ENCODE results near the gene EHBP1. TPM values are rescaled to one million over a fixed set of nuclear protein-coding genes. Genes with fewer than 3 reads are reported as not detected.

The EHBP1 gene
- polyA plus RNA-seq, 1 of the 3 experiments (the other 2 are of a cell fraction), result 62.7 TPM

- ChIA-PET CTCF (interaction anchor here (1.4 kb wide), 1 partner anchor 43 kb away, joined by 4 read pairs; no protein-coding TSS in a partner anchor), POLR2A (no interaction called here)
- Histone ChIP-seq H3K27me3 (ENCODE audit: insufficient read depth) (no peaks in the 10 kb centered on the region), H3K27ac (ENCODE audit: low read depth in 2 of 2, low read length in 1 of 2) (no peak overlapping the region), H3F3A (replicated peaks; ENCODE audit: insufficient read depth) (peaks cover 7% of the 10 kb centered on the region), H3K4me3 (ENCODE audit: low read depth in 2 of 2, low read length in 1 of 2) (no peak overlapping the region), H3K79me2 (ENCODE audit: insufficient read depth) (peaks cover 90% of the 10 kb centered on the region), H3K9ac (no peak overlapping the region), H3K4me2 (no peak overlapping the region), H3K4me1 (ENCODE audit: control insufficient read depth in 1 of 2, insufficient read depth in 2 of 2, low read depth in 1 of 2, low read length in 1 of 2) (peaks cover 3 to 4% of the 10 kb centered on the region in 2 experiments; a peak in 2 of 4 replicates), H3K36me3 (replicated peaks in 1 of 2; ENCODE audit: control insufficient read depth in 1 of 2, insufficient read depth in 2 of 2, low read length in 1 of 2) (peaks cover 0 to 10% of the 10 kb centered on the region in 2 experiments), H4K20me1 (ENCODE audit: insufficient read depth) (peaks cover 4% of the 10 kb centered on the region; the same call in 1 of the 2 replicates), H3K9me3 (no peaks in the 10 kb centered on the region), H2AFZ (ENCODE audit: low read depth) (no peak overlapping the region), H3K9me2 (no peaks in the 10 kb centered on the region)
- no peak for TF ChIP-seq NFIC (IDR thresholded peaks at IDR 0.05; ENCODE audit: borderline replicate concordance)
- TF ChIP-seq USF2 (IDR thresholded peaks at IDR 0.05; ENCODE audit: borderline replicate concordance, low read depth, low read length), result no peak
- no peak for TF ChIP-seq GATA2 (CRISPR knock-in tag; IDR thresholded peaks at IDR 0.05)
- TF ChIP-seq IRF3 (IDR thresholded peaks at IDR 0.05; ENCODE audit: low read depth, low read length), result no peak
- no peak for TF ChIP-seq ZBTB33 (IDR thresholded peaks at IDR 0.05; ENCODE audit: borderline replicate concordance, low read depth)
- no peak for TF ChIP-seq RFX5 (IDR thresholded peaks at IDR 0.05; ENCODE audit: low read length)
- no peak for TF ChIP-seq USF1 (IDR thresholded peaks at IDR 0.05; ENCODE audit: borderline replicate concordance, low read depth)
- TF ChIP-seq CHD2 (IDR thresholded peaks at IDR 0.05; ENCODE audit: low read length, partially characterized antibody), result no peak
- TF ChIP-seq RCOR1 (IDR thresholded peaks at IDR 0.05; ENCODE audit: low read length), result no peak
- TF ChIP-seq MXI1 (IDR thresholded peaks at IDR 0.05; ENCODE audit: low read depth, low read length), result no peak
- no peak for DNase-seq
- WGBS (ENCODE audit: low lambda C conversion rate), result 96% methylated on average over 3 of the region's 3 CpGs
Observed at GRCh38 chr2:62744603-62745002, 39.1 kb downstream of the EHBP1 start.

- H3K9ac ChIP-seq, result no peak overlapping the region
- H3K4me2 ChIP-seq, result no peak overlapping the region
- no peak overlapping the region for H3K27ac ChIP-seq (ENCODE audit: low read depth in 2 of 2, low read length in 1 of 2)
- WGBS (ENCODE audit: low lambda C conversion rate), result 88% methylated on average over 5 of the region's 5 CpGs
- H4K20me1 ChIP-seq (ENCODE audit: insufficient read depth), result peaks cover 4% of the 10 kb centered on the region; the same call in 1 of the 2 replicates
- POLR2A ChIA-PET, result no interaction called here
- TF ChIP-seq POLR2AphosphoS5 (IDR thresholded peaks at IDR 0.05; ENCODE audit: low read depth, low read length) (no peak), EZH2phosphoT487 (IDR thresholded peaks at IDR 0.05; ENCODE audit: borderline replicate concordance, low read depth) (no peak), YY1 (IDR thresholded peaks at IDR 0.05; ENCODE audit: low read depth) (no peak), RCOR1 (IDR thresholded peaks at IDR 0.05; ENCODE audit: low read length) (no peak), FOXM1 (IDR thresholded peaks at IDR 0.05; ENCODE audit: low read depth) (no peak), CHD2 (IDR thresholded peaks at IDR 0.05; ENCODE audit: low read length, partially characterized antibody) (no peak), JUND (IDR thresholded peaks at IDR 0.05) (no peak), GABPA (IDR thresholded peaks at IDR 0.05; ENCODE audit: low read depth) (no peak), REST (IDR thresholded peaks at IDR 0.05; ENCODE audit: low read depth, low read length) (no peak), FOSL2 (IDR thresholded peaks at IDR 0.05; ENCODE audit: borderline replicate concordance, low read depth) (no peak), RFX5 (IDR thresholded peaks at IDR 0.05; ENCODE audit: low read length) (no peak), ELF1 (IDR thresholded peaks at IDR 0.05) (no peak)
- H2AFZ ChIP-seq (ENCODE audit: low read depth), result no peak overlapping the region
- H3K79me2 ChIP-seq (ENCODE audit: insufficient read depth), result peaks cover 90% of the 10 kb centered on the region
- H3F3A ChIP-seq (replicated peaks; ENCODE audit: insufficient read depth), result peaks cover 7% of the 10 kb centered on the region
- H3K9me3 ChIP-seq, result no peaks in the 10 kb centered on the region
- H3K36me3 ChIP-seq (replicated peaks in 1 of 2; ENCODE audit: control insufficient read depth in 1 of 2, insufficient read depth in 2 of 2, low read length in 1 of 2), result peaks cover 0 to 13% of the 10 kb centered on the region in 2 experiments
- CTCF ChIA-PET, result interaction anchor here (1.3 kb wide), 1 partner anchor 290 kb away, joined by 3 read pairs; no protein-coding TSS in a partner anchor
- H3K4me3 ChIP-seq (ENCODE audit: low read depth in 2 of 2, low read length in 1 of 2), result no peak overlapping the region
- no peaks in the 10 kb centered on the region for H3K9me2 ChIP-seq
- H3K27me3 ChIP-seq (ENCODE audit: insufficient read depth), result no peaks in the 10 kb centered on the region
- peaks cover 0 to 1% of the 10 kb centered on the region in 2 experiments; a peak in 2 of 4 replicates for H3K4me1 ChIP-seq (ENCODE audit: control insufficient read depth in 1 of 2, insufficient read depth in 2 of 2, low read depth in 1 of 2, low read length in 1 of 2)
- DNase-seq, result no peak
Observed at GRCh38 chr2:62745891-62746481, 40.5 kb downstream of the EHBP1 start.
